Esophagus squamous epithelium (tissue), 4 donors: ENCODE measurements around the gene CYTH3.

ENCODE experiments used
- CTCF ChIP-seq, 6 experiments: fragments of 450-650 bp in 4 of 6; fragments of 200-600 bp in 2 of 6; sonication (generic) in 2 of 6; IDR thresholded peaks; one replicate each; pipeline ENCODE4 v1.5.1; 2016 to 2019; ENCODE audit warnings: antibody characterized with exemption in 6 of 6, mild to moderate bottlenecking in 4 of 6, moderate library complexity in 4 of 6
- POLR2A ChIP-seq, 4 donors: fragments of 450-650 bp; IDR thresholded peaks; one replicate each; pipeline ENCODE4 v1.6.1; 2017; ENCODE audit warnings: antibody characterized with exemption in 4 of 4, mild to moderate bottlenecking in 4 of 4, moderate library complexity in 3 of 4

- no peak for TF ChIP-seq CTCF (IDR thresholded peaks at IDR 0.05)
- TF ChIP-seq POLR2A (IDR thresholded peaks at IDR 0.05) = no peak
These were observed 154.9 kb downstream of the CYTH3 start for GRCh38 chr7:6117533-6117932.
